Fibroblast of upper back skin (primary cell): ENCODE results near the gene PPDPF.
"Not testable (repeated sequence)": the region's sequence is repeated elsewhere in the genome, so short reads cannot be mapped to it uniquely, and the experiment has no call there.

Experiments used
- DNase-seq: peaks from one replicate; pipeline ENCODE4 v3.0.0-alpha.2; 2013

The PPDPF gene

GRCh38 chr20:63566395-63567135, 46.0 kb downstream of the PPDPF start:
- DNase-seq: no peak

GRCh38 chr20:63567136-63567385, 46.5 kb downstream of the PPDPF start:
- DNase-seq: no peak

- no peak for DNase-seq
Measured at GRCh38 chr20:63567386-63568169, 47.0 kb downstream of the PPDPF start.

GRCh38 chr20:63568170-63568981, 47.8 kb downstream of the PPDPF start:
- no peak for DNase-seq

GRCh38 chr20:63568986-63569949, 48.7 kb downstream of the PPDPF start:
- no peak for DNase-seq

- no peak for DNase-seq
Measured at GRCh38 chr20:63570281-63571086, 49.9 kb downstream of the PPDPF start.

GRCh38 chr20:63571087-63571478, 50.5 kb downstream of the PPDPF start:
- DNase-seq: not testable (repeated sequence)
